HepG2 (cell line): ENCODE measurements around the gene ZDHHC3.

Source experiments
- POLR2A ChIP-seq, 2 experiments: IDR thresholded peaks; 2 replicates each; pipeline ENCODE4 v1.6.1; 2011; ENCODE audit warnings: low read depth in 2 of 2, low read length in 2 of 2, mild to moderate bottlenecking in 1 of 2, moderate library complexity in 1 of 2; ENCODE audit not compliant: insufficient read depth in 1 of 2
- REST ChIP-seq, 2 experiments: IDR thresholded peaks; 2 replicates each; pipeline ENCODE4 v1.6.1; 2011 to 2012; ENCODE audit warnings: low read length in 2 of 2, borderline replicate concordance in 1 of 2, low read depth in 1 of 2, mild to moderate bottlenecking in 1 of 2, moderate library complexity in 1 of 2
- ZNF710 ChIP-seq: sonication (generic); formaldehyde crosslinking; IDR thresholded peaks from 2 replicates; pipeline ENCODE4 v1.5.0; 2020; ENCODE audit warnings: mild to moderate bottlenecking, missing genetic modification reagents, borderline replicate concordance

- TF ChIP-seq REST (IDR thresholded peaks at IDR 0.05; ENCODE audit: borderline replicate concordance in 1 of 2, low read depth in 1 of 2, low read length in 2 of 2) (no peak), ZNF710 (no peak), POLR2A (IDR thresholded peaks at IDR 0.05; ENCODE audit: insufficient read depth in 1 of 2, low read depth in 2 of 2, low read length in 2 of 2) (no peak)
Measured at GRCh38 chr3:45017821-45018220, 41.8 kb upstream of the ZDHHC3 start.
